ENCODE results near the gene IFI44L. TPM values are rescaled to one million over a fixed set of nuclear protein-coding genes. Genes with fewer than 3 reads are reported as not detected.

IFI44L gene
- total RNA-seq, 1 experiment from 2014 or later = 0.10 TPM

GRCh38 chr1:78681265-78681664 lies 61.0 kb downstream of the IFI44L start:
- POLR2A ChIA-PET = no interaction called here
- no peaks in the 10 kb centered on the region for H3K4me1 ChIP-seq (ENCODE audit: control insufficient read depth in 1 of 2, insufficient read depth in 2 of 2, low read length in 2 of 2)
- intact Hi-C loops (cut with micrococcal nuclease) = no loop called here
- no TSS peak for BruUV-seq (replicated peaks)
- no peak for TF ChIP-seq REST (IDR thresholded peaks at IDR 0.05; ENCODE audit: low read depth)
- no peak for TF ChIP-seq POLR2A (IDR thresholded peaks at IDR 0.05; ENCODE audit: borderline replicate concordance, extremely low read depth, insufficient read depth, insufficient read length)
- TF ChIP-seq TCF7L2 (IDR thresholded peaks at IDR 0.05; ENCODE audit: borderline replicate concordance, extremely low read depth, insufficient read depth, insufficient read length) = no peak
- TF ChIP-seq FOSL1 (IDR thresholded peaks at IDR 0.05; ENCODE audit: low read depth) = no peak
- no peak for TF ChIP-seq YY1 (IDR thresholded peaks at IDR 0.05; ENCODE audit: extremely low read depth, insufficient replicate concordance, low read depth, low read length)
- no peak for TF ChIP-seq SP1 (IDR thresholded peaks at IDR 0.05; ENCODE audit: low read depth)
- no peak for TF ChIP-seq EZH2phosphoT487 (IDR thresholded peaks at IDR 0.05; ENCODE audit: borderline replicate concordance)
- TF ChIP-seq CEBPB (IDR thresholded peaks at IDR 0.05; ENCODE audit: low read depth) = no peak
- TF ChIP-seq CBX3 (IDR thresholded peaks at IDR 0.05; ENCODE audit: low read depth) = no peak
- TF ChIP-seq ZBTB33 (IDR thresholded peaks at IDR 0.05; ENCODE audit: extremely low read depth, insufficient replicate concordance, low read length) = no peak
- TF ChIP-seq JUND (IDR thresholded peaks at IDR 0.05) = no peak
- TF ChIP-seq MAX (IDR thresholded peaks at IDR 0.05) = no peak
- no peaks in the 10 kb centered on the region for H3K79me2 ChIP-seq (ENCODE audit: insufficient read depth, low read length)
- H3K9ac ChIP-seq (ENCODE audit: low read length) = no peak overlapping the region
- no peaks in the 10 kb centered on the region for H4K20me1 ChIP-seq (ENCODE audit: insufficient read depth)
- no peaks in the 10 kb centered on the region for H3K27me3 ChIP-seq (ENCODE audit: insufficient read depth, low read length)
- ATAC-seq (no peak), DNase-seq (ENCODE audit: low read depth, low spot score) (no peak)
- H3K27ac ChIP-seq (ENCODE audit: low read depth, low read length) = no peak overlapping the region
- H3K36me3 ChIP-seq (ENCODE audit: control insufficient read depth in 1 of 2, insufficient read depth in 2 of 2, low read length in 2 of 2) = no peaks in the 10 kb centered on the region
- H3K4me3 ChIP-seq (replicated peaks in 1 of 2; ENCODE audit: low read depth in 1 of 2, low read length in 2 of 2) = no peak overlapping the region
- RAD21 ChIA-PET (ENCODE audit: low non-redundant PET in 1 of 2, low total read pairs in 2 of 2, uncharacterized antibody in 2 of 2, unreplicated experiment in 2 of 2) = no interaction called here
- no peaks in the 10 kb centered on the region for H3K9me3 ChIP-seq (ENCODE audit: control insufficient read depth in 1 of 2, insufficient read depth in 1 of 2, low read depth in 1 of 2, low read length in 2 of 2)
- no peak overlapping the region for H2AFZ ChIP-seq (ENCODE audit: low read depth, low read length, poor library complexity, severe bottlenecking)
- no peaks in the 10 kb centered on the region for H3K9me2 ChIP-seq (ENCODE audit: insufficient read depth)
- CTCF ChIA-PET = no interaction called here
- no peak overlapping the region for H3K4me2 ChIP-seq (ENCODE audit: low read length)

Data from HCT116 (cell line).